HG02981 (cell line): ENCODE data around the gene MDFIC.
A peak's percentile ranks its signal among the peaks of the same experiment; 100 is the strongest.

Experiments used
- ATAC-seq: cut with Tn5 transposase; IDR thresholded peaks from one replicate; pipeline ENCODE4 v1.9.1; 2021; ENCODE audit warnings: mild to moderate bottlenecking, moderate library complexity; ENCODE audit not compliant: unreplicated experiment

Gene MDFIC

GRCh38 chr7:114986190-114987180, 64.6 kb downstream of the MDFIC start:
- ATAC-seq = no peak

- no peak for ATAC-seq
Observed at GRCh38 chr7:114988026-114988425, 66.1 kb downstream of the MDFIC start.

GRCh38 chr7:114988755-114989375, 67.0 kb downstream of the MDFIC start:
- ATAC-seq = no peak

GRCh38 chr7:114989531-114989930, 67.6 kb downstream of the MDFIC start:
- ATAC-seq = no peak

- no peak for ATAC-seq
Observed at GRCh38 chr7:114997487-114998404, 75.9 kb downstream of the MDFIC start.

- no peak for ATAC-seq
Observed at GRCh38 chr7:115004121-115004520, 82.2 kb downstream of the MDFIC start.

- no peak for ATAC-seq
Observed at GRCh38 chr7:115005251-115005650, 83.4 kb downstream of the MDFIC start.

GRCh38 chr7:115005953-115006352, 84.1 kb downstream of the MDFIC start:
- no peak for ATAC-seq

- ATAC-seq = no peak
Observed at GRCh38 chr7:115007751-115008150, 85.9 kb downstream of the MDFIC start.

GRCh38 chr7:115008465-115009114, 86.7 kb downstream of the MDFIC start:
- ATAC-seq = peak; percentile 53

GRCh38 chr7:115009139-115009538, 87.2 kb downstream of the MDFIC start:
- ATAC-seq = peak; percentile 59

- ATAC-seq = no peak
Observed at GRCh38 chr7:115009736-115010440, 88.0 kb downstream of the MDFIC start.

GRCh38 chr7:115010441-115010820, 88.5 kb downstream of the MDFIC start:
- ATAC-seq = no peak

GRCh38 chr7:115013886-115014285, 92.0 kb downstream of the MDFIC start:
- ATAC-seq = no peak

- no peak for ATAC-seq
Observed at GRCh38 chr7:115014794-115015193, 92.9 kb downstream of the MDFIC start.

- ATAC-seq = no peak
Observed at GRCh38 chr7:115015619-115016018, 93.7 kb downstream of the MDFIC start.

GRCh38 chr7:115019882-115020605, 98.2 kb downstream of the MDFIC start:
- no peak for ATAC-seq

GRCh38 chr7:115023219-115023618, 101.3 kb downstream of the MDFIC start:
- no peak for ATAC-seq

- no peak for ATAC-seq
Observed at GRCh38 chr7:115024276-115024675, 102.4 kb downstream of the MDFIC start.
